HL-60 (cell line): Measurements from ENCODE around the gene AASDHPPT.

ENCODE experiments used
- DNase-seq, 2 experiments: peaks; one replicate each; pipeline ENCODE4 v3.0.0-alpha.2; 2010 to 2020; ENCODE audit warnings: low read depth in 1 of 2, low spot score in 1 of 2
- H3K27ac ChIP-seq: fragments of 250-450 bp; sonication (Bioruptor Pico); replicated peaks from 2 replicates; pipeline ENCODE4 v1.5.1; 2020; ENCODE audit warnings: mild to moderate bottlenecking, moderate library complexity
- H3K27me3 ChIP-seq: fragments of 250-450 bp; sonication (Bioruptor Pico); 2 replicates; pipeline ENCODE4 v1.5.1; 2021; ENCODE audit warnings: mild to moderate bottlenecking, moderate library complexity; ENCODE audit not compliant: insufficient read depth, poor library complexity, severe bottlenecking
- H3K4me3 ChIP-seq: replicated peaks from 2 replicates; pipeline ENCODE4 v1.5.1; 2011; ENCODE audit warnings: mild to moderate bottlenecking, control low read depth, low read length; ENCODE audit not compliant: insufficient read depth
- GABPA ChIP-seq: IDR thresholded peaks from 2 replicates; pipeline ENCODE4 v1.6.1; 2012; ENCODE audit warnings: low read depth
- POLR2AphosphoS5 ChIP-seq: IDR thresholded peaks from 2 replicates; pipeline ENCODE4 v1.6.1; 2012; ENCODE audit warnings: low read depth
- SPI1 ChIP-seq: IDR thresholded peaks from 2 replicates; pipeline ENCODE4 v1.6.1; 2012; ENCODE audit warnings: low read depth, mild to moderate bottlenecking, borderline replicate concordance
- TF ChIP-seq, protein P1 (sequence below): IDR thresholded peaks from one replicate; pipeline ENCODE4 v1.5.1; 2011; ENCODE audit warnings: low read length, control low read depth, inconsistent platforms; ENCODE audit not compliant: insufficient read depth
- TF ChIP-seq, protein P2 (sequence below): IDR thresholded peaks from 2 replicates; pipeline ENCODE4 v1.6.1; 2012; ENCODE audit warnings: low read depth; ENCODE audit not compliant: insufficient replicate concordance

AASDHPPT gene

DNA sequence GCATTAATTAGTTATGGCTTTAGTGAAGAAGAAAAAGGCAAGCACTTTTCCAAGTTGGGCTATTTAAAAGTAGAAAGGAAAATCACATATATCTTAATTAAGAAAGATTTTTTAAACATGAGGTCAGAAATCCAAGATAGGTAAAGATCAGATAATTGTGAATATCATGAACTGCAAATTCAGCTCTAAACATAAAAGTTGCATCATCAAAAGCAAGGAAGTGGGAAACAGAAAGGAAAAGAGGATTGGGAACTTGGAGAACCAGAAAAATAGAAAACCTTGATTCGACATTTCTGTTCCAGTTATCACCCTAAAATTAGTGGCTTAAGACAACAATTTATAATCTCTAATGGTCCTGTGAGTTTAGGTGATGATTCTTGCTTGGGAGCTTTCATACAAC, 17.8 kb upstream of the AASDHPPT start:
- Histone ChIP-seq H3K4me3 (no peak overlapping the region), H3K27me3 (no peaks in the 10 kb centered on the region), H3K27ac (no peak overlapping the region)
- no peak for DNase-seq
- TF ChIP-seq, protein P1, sequence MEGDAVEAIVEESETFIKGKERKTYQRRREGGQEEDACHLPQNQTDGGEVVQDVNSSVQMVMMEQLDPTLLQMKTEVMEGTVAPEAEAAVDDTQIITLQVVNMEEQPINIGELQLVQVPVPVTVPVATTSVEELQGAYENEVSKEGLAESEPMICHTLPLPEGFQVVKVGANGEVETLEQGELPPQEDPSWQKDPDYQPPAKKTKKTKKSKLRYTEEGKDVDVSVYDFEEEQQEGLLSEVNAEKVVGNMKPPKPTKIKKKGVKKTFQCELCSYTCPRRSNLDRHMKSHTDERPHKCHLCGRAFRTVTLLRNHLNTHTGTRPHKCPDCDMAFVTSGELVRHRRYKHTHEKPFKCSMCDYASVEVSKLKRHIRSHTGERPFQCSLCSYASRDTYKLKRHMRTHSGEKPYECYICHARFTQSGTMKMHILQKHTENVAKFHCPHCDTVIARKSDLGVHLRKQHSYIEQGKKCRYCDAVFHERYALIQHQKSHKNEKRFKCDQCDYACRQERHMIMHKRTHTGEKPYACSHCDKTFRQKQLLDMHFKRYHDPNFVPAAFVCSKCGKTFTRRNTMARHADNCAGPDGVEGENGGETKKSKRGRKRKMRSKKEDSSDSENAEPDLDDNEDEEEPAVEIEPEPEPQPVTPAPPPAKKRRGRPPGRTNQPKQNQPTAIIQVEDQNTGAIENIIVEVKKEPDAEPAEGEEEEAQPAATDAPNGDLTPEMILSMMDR, result no peak

DNA sequence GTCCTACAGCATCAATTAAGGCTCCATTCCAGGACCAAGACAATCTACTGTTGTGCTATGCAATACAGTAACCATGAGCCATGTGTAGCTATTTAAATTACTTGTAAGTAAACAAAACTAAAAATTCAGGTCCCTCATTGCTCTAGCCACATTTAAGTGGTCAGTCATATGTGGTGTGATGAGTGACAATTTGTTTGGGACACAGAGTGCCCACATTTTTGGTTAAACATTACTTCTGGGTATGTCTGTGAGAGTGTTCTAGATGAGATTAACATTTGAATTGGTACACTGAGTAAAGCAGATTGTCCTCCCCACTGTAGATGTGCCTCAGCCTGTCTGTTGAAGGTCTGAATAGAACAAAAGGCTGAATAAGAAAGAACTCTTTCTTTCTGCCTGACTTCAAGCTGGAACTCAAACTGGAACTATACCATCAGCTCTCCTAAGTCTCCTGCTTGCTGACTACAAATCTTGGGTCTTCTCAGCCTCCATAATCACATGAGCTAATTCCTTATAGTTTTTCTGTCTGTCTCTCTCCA, 16.1 kb upstream of the AASDHPPT start:
- H3K4me3 ChIP-seq, result no peak overlapping the region
- no peak overlapping the region for H3K27ac ChIP-seq
- TF ChIP-seq, protein P2, sequence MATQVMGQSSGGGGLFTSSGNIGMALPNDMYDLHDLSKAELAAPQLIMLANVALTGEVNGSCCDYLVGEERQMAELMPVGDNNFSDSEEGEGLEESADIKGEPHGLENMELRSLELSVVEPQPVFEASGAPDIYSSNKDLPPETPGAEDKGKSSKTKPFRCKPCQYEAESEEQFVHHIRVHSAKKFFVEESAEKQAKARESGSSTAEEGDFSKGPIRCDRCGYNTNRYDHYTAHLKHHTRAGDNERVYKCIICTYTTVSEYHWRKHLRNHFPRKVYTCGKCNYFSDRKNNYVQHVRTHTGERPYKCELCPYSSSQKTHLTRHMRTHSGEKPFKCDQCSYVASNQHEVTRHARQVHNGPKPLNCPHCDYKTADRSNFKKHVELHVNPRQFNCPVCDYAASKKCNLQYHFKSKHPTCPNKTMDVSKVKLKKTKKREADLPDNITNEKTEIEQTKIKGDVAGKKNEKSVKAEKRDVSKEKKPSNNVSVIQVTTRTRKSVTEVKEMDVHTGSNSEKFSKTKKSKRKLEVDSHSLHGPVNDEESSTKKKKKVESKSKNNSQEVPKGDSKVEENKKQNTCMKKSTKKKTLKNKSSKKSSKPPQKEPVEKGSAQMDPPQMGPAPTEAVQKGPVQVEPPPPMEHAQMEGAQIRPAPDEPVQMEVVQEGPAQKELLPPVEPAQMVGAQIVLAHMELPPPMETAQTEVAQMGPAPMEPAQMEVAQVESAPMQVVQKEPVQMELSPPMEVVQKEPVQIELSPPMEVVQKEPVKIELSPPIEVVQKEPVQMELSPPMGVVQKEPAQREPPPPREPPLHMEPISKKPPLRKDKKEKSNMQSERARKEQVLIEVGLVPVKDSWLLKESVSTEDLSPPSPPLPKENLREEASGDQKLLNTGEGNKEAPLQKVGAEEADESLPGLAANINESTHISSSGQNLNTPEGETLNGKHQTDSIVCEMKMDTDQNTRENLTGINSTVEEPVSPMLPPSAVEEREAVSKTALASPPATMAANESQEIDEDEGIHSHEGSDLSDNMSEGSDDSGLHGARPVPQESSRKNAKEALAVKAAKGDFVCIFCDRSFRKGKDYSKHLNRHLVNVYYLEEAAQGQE, result no peak
- TF ChIP-seq, protein P1, result no peak
- no peaks in the 10 kb centered on the region for H3K27me3 ChIP-seq
- no peak for DNase-seq

DNA sequence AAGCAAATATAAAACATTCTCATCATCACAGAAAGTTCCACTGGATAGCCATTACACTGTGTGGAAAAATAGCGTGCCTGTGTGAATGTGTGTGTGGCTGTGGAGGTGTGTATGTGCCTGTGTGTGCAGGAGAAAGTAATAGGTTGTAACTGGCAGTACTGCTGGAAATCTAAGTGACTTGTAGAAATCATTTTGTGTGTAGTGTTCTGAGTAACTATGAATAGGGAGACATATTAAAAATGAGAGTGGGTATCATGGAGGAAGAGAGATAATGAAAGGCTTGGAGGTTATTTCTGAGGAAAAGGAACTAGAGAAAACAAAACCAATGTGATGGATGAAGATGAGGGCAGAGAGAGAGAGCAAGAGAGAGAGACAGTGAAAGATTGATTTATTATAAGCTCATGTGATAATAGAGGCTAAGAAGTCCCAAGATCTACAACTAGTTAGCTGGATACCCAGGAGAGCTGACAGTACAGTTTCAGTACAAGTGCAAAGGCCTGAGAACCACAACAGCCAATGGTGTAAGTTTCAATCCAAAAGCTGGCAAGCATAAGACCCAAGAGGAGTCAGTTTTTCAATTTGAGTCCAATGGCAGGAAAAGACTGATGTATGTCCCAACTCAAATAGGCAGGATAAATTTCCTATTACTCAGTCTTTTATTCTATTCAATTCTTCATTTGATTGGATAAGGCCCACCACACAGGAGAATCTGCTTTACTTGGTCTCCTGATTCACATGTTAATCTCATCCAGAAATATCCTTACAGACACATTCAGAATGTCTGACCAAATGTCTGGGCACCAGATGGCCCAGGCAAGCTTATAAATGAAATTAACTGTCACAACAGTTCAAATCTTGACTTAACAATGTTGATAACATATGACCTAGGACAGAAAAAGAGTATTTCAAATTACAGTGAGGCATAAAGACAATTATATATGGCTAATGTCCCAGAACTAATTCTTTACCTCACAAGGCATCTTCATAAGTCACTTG, 15.2 kb upstream of the AASDHPPT start:
- H3K4me3 ChIP-seq, result no peak overlapping the region
- H3K27ac ChIP-seq, result no peak overlapping the region
- no peak for TF ChIP-seq POLR2AphosphoS5
- no peak for TF ChIP-seq GABPA
- TF ChIP-seq, protein P1, result no peak
- TF ChIP-seq, protein P2, result no peak
- TF ChIP-seq SPI1, result no peak
- DNase-seq, result no peak
- no peaks in the 10 kb centered on the region for H3K27me3 ChIP-seq

DNA sequence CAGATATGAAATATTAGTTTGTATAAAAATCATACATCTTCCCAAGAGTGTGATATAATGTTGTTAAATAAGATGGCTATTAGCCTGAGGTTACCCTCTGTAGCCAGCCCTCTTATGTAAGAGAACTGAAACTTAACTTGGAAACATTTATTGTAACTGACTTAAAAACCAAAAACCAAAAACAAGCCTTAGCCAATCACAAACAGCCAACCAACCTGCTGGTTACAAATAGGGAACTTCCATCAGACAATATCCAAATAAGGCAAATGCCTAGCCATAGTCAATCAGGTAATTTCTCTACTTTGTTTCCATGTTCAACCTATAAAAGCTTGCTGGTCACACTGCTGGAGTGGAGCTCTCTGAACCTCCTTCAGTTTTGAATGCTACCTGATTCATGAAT, 14.5 kb upstream of the AASDHPPT start:
- no peaks in the 10 kb centered on the region for H3K27me3 ChIP-seq
- no peak overlapping the region for H3K27ac ChIP-seq
- no peak for DNase-seq
- no peak overlapping the region for H3K4me3 ChIP-seq
- TF ChIP-seq, protein P2, result no peak
- TF ChIP-seq, protein P1, result no peak
- no peak for TF ChIP-seq SPI1
- no peak for TF ChIP-seq POLR2AphosphoS5
- TF ChIP-seq GABPA, result no peak
